ENCODE measurements around the gene CNDP2.

DNA sequence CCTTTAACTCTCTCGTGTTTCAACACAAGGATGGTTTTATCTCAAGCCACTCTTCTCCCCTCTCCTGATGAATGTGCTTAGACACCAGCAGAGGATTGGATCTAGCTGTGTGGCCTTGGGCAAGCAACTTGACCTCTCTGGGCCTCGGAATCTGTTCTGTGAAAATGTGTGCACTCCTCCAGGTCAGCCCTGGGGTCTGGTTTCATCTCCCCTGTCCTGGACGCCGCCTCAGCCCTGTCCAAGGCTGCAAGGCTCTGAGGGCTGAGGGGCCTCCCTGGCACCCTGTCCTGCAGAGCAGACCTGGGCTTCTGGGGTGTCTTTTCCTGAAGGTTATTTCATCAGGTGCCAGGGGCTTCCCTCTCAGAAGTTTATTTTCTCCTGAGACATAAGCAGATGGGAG lies 66.6 kb downstream of the CNDP2 start:
- TF ChIP-seq CTCF (IDR thresholded peaks at IDR 0.05; ENCODE audit: poor library complexity) (no peak), EZH2phosphoT487 (IDR thresholded peaks at IDR 0.05; ENCODE audit: low read depth, severe bottlenecking, unreplicated experiment) (no peak), EZH2 (IDR thresholded peaks at IDR 0.05; ENCODE audit: borderline replicate concordance) (no peak)

Data from hepatocyte (in vitro differentiated cells).